Mesendoderm (in vitro differentiated cells): ENCODE data around the gene TACC3.

ENCODE experiments used
- DNase-seq: peaks from one replicate; pipeline ENCODE4 v3.0.0; 2013
- H2AK5ac ChIP-seq: 2 replicates; pipeline ENCODE4 v1.6.1; 2013; ENCODE audit warnings: low read length, inconsistent platforms
- H2BK120ac ChIP-seq: 2 replicates; pipeline ENCODE4 v1.6.1; 2013; ENCODE audit warnings: low read depth, mild to moderate bottlenecking, low read length, moderate library complexity, mixed read lengths
- H2BK15ac ChIP-seq: replicated peaks from 2 replicates; pipeline ENCODE4 v1.6.1; 2013; ENCODE audit warnings: low read depth, mild to moderate bottlenecking, moderate library complexity
- H2BK5ac ChIP-seq: 2 replicates; pipeline ENCODE4 v1.6.1; 2013; ENCODE audit warnings: low read length, inconsistent platforms
- H3K18ac ChIP-seq: 2 replicates; pipeline ENCODE4 v1.6.1; 2013; ENCODE audit warnings: mild to moderate bottlenecking, low read length, mixed read lengths
- H3K23ac ChIP-seq: one replicate; pipeline ENCODE4 v1.6.1; 2013; ENCODE audit warnings: low read length
- H3K27ac ChIP-seq: 2 replicates; pipeline ENCODE4 v1.5.1; 2013; ENCODE audit warnings: low read depth, mild to moderate bottlenecking, inconsistent platforms, low read length, moderate library complexity
- H3K27me3 ChIP-seq: 2 replicates; pipeline ENCODE4 v1.6.1; 2013; ENCODE audit warnings: low read length, control low read depth, mild to moderate bottlenecking, inconsistent platforms; ENCODE audit not compliant: insufficient read depth, poor library complexity
- H3K36me3 ChIP-seq: 2 replicates; pipeline ENCODE4 v1.6.1; 2013; ENCODE audit warnings: low read length, inconsistent platforms; ENCODE audit not compliant: control insufficient read depth, insufficient read depth
- H3K4ac ChIP-seq: one replicate; pipeline ENCODE4 v1.6.1; 2013; ENCODE audit warnings: low read depth, mild to moderate bottlenecking, low read length, moderate library complexity
- H3K4me1 ChIP-seq: 2 replicates; pipeline ENCODE4 v1.6.1; 2013; ENCODE audit warnings: low read depth, low read length, inconsistent platforms; ENCODE audit not compliant: control insufficient read depth
- H3K4me2 ChIP-seq: 2 replicates; pipeline ENCODE4 v1.6.1; 2013; ENCODE audit warnings: low read length
- H3K4me3 ChIP-seq: 2 replicates; pipeline ENCODE4 v1.5.1; 2013; ENCODE audit warnings: mild to moderate bottlenecking, low read length
- H3K56ac ChIP-seq: one replicate; pipeline ENCODE4 v1.6.1; 2013; ENCODE audit warnings: low read length
- H3K79me1 ChIP-seq: 2 replicates; pipeline ENCODE4 v1.6.1; 2013; ENCODE audit warnings: low read length, inconsistent platforms
- H3K79me2 ChIP-seq: 2 replicates; pipeline ENCODE4 v1.6.1; 2013; ENCODE audit warnings: mild to moderate bottlenecking, low read length; ENCODE audit not compliant: control insufficient read depth, insufficient read depth
- H3K9ac ChIP-seq: 2 replicates; pipeline ENCODE4 v1.6.1; 2013; ENCODE audit warnings: low read length, inconsistent platforms
- H4K5ac ChIP-seq: one replicate; pipeline ENCODE4 v1.6.1; 2013; ENCODE audit warnings: low read length
- H4K8ac ChIP-seq: one replicate; pipeline ENCODE4 v1.6.1; 2013; ENCODE audit warnings: low read depth, mild to moderate bottlenecking, control low read depth, low read length, moderate library complexity
- WGBS: extraction: QIAGEN DNeasy Blood & Tissue Kit; methylation state at CpG from one replicate; pipeline ENCODE4 v1.1.7; 2013; ENCODE audit warnings: low lambda C conversion rate, missing lambda C conversion rate; ENCODE audit not compliant: insufficient coverage; ENCODE audit errors: extremely low coverage; 5-methylcytosine and 5-hydroxymethylcytosine counted together

Gene TACC3

GRCh38 chr4:1708581-1708980, 12.7 kb upstream of the TACC3 start:
- Histone ChIP-seq H3K4ac (no peak overlapping the region), H2BK120ac (no peak overlapping the region), H2BK15ac (no peak overlapping the region), H4K5ac (no peak overlapping the region), H3K18ac (no peak overlapping the region), H3K9ac (no peak overlapping the region), H3K4me2 (no peak overlapping the region), H2AK5ac (no peak overlapping the region), H3K36me3 (peaks cover 4% of the 10 kb centered on the region), H3K27me3 (no peaks in the 10 kb centered on the region), H3K23ac (no peak overlapping the region), H3K56ac (no peak overlapping the region), H4K8ac (no peak overlapping the region), H3K79me1 (peaks cover 24% of the 10 kb centered on the region), H2BK5ac (no peak overlapping the region), H3K27ac (no peak overlapping the region), H3K4me1 (no peaks in the 10 kb centered on the region), H3K79me2 (peaks cover 43% of the 10 kb centered on the region), H3K4me3 (no peak overlapping the region)
- no CpG with 5 or more reads among the region's 1 CpG for WGBS
- DNase-seq: no peak

GRCh38 chr4:1711055-1711570, 10.2 kb upstream of the TACC3 start:
- H3K23ac ChIP-seq: peak overlapping the region; percentile 80
- no peak overlapping the region for H3K27ac ChIP-seq

DNA sequence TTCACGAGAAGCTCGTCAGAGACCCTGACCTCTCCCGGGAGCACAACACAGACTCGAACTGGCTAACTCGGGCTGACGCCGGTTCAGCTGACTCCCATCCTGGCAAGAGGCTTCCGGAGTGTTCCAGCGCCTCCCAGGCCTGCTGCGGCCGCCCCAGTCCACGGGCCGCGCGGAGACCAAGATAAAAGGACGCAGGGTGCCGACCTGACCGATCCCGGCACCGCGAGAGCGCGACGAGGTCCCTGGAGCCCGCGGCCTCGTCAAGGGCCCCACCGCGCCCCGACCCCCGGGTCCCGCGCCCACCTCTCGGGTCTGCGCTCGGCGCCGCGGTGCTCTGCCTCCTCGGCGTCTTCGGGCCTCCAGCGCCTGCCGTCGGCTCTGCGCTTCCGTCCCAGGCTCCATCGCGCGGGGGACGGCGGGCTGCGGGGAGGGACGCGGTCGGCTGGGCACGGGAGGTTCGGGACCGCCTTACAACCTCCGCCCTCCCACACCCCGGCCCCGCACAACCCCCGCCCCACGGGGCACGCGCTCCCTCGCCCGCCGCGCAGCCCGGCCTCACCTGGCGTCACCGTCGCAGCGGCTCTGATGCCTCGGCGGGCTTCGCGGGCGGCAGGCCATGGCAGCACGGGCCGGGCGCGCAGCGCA, 9.6 kb upstream of the TACC3 start:
- Histone ChIP-seq H3K9ac (peak overlapping the region; percentile 95), H3K79me1 (peaks cover 11% of the 10 kb centered on the region), H3K79me2 (peaks cover 26% of the 10 kb centered on the region), H3K23ac (peak overlapping the region; percentile 80), H3K4me3 (peak overlapping the region; percentile 96), H2AK5ac (peak overlapping the region; percentile 27), H2BK5ac (no peak overlapping the region), H4K8ac (no peak overlapping the region), H3K4me1 (no peaks in the 10 kb centered on the region), H3K4me2 (peak overlapping the region; percentile 90), H3K4ac (peak overlapping the region; percentile 43), H2BK120ac (peak overlapping the region; percentile 37), H3K56ac (peak overlapping the region; percentile 98), H2BK15ac (no peak overlapping the region), H4K5ac (no peak overlapping the region), H3K27ac (peak overlapping the region; percentile 95), H3K27me3 (no peaks in the 10 kb centered on the region), H3K36me3 (no peaks in the 10 kb centered on the region), H3K18ac (peak overlapping the region; percentile 73)
- no CpG with 5 or more reads among the region's 85 CpGs for WGBS
- peak; percentile 54 for DNase-seq

More at GRCh38 chr4:1711055-1711570, 10.2 kb upstream of the TACC3 start:
- H3K56ac ChIP-seq: peak overlapping the region; percentile 98
- DNase-seq: no peak
- no peaks in the 10 kb centered on the region for H3K27me3 ChIP-seq
- H3K79me1 ChIP-seq: peaks cover 13% of the 10 kb centered on the region
- no peak overlapping the region for H2BK5ac ChIP-seq
- H3K18ac ChIP-seq: no peak overlapping the region
- peak overlapping the region; percentile 27 for H2AK5ac ChIP-seq
- peaks cover 3% of the 10 kb centered on the region for H3K36me3 ChIP-seq
- H4K5ac ChIP-seq: no peak overlapping the region
- no CpG with 5 or more reads among the region's 22 CpGs for WGBS
- peak overlapping the region; percentile 90 for H3K4me2 ChIP-seq
- H4K8ac ChIP-seq: no peak overlapping the region
- no peaks in the 10 kb centered on the region for H3K4me1 ChIP-seq
- no peak overlapping the region for H2BK15ac ChIP-seq
- peak overlapping the region; percentile 96 for H3K4me3 ChIP-seq
- H3K4ac ChIP-seq: no peak overlapping the region
- peak overlapping the region; percentile 95 for H3K9ac ChIP-seq
- H2BK120ac ChIP-seq: no peak overlapping the region
- H3K79me2 ChIP-seq: peaks cover 30% of the 10 kb centered on the region

GRCh38 chr4:1712216-1713002, 8.9 kb upstream of the TACC3 start, which contains the start of gene SLBP:
Gene SLBP (minus strand): TSS chr4:1712319. CDS start chr4:1712188, 131 bp downstream.
- Histone ChIP-seq H3K23ac (peak within 1 kb of the TSS; percentile 82), H3K18ac (peak within 1 kb of the TSS; percentile 92), H2BK5ac (peak within 1 kb of the TSS; percentile 75), H2BK15ac (no peak within 1 kb of the TSS), H4K5ac (no peak within 1 kb of the TSS), H3K4me2 (peak within 1 kb of the TSS; percentile 98), H3K56ac (peak within 1 kb of the TSS; percentile 98), H3K9ac (peak within 1 kb of the TSS; percentile 95), H3K79me2 (peaks cover 26% of the 10 kb centered on the region), H3K4me1 (no peaks in the 10 kb centered on the region), H2AK5ac (peak within 1 kb of the TSS; percentile 27), H3K27ac (peak within 1 kb of the TSS; percentile 95), H3K27me3 (no peaks in the 10 kb centered on the region), H4K8ac (no peak within 1 kb of the TSS), H3K79me1 (peaks cover 11% of the 10 kb centered on the region), H3K4ac (peak within 1 kb of the TSS; percentile 94), H3K36me3 (no peaks in the 10 kb centered on the region), H2BK120ac (peak within 1 kb of the TSS; percentile 37), H3K4me3 (peak within 1 kb of the TSS; percentile 96)
- no CpG with 5 or more reads among the region's 98 CpGs for WGBS
- DNase-seq: peak; percentile 96

DNA sequence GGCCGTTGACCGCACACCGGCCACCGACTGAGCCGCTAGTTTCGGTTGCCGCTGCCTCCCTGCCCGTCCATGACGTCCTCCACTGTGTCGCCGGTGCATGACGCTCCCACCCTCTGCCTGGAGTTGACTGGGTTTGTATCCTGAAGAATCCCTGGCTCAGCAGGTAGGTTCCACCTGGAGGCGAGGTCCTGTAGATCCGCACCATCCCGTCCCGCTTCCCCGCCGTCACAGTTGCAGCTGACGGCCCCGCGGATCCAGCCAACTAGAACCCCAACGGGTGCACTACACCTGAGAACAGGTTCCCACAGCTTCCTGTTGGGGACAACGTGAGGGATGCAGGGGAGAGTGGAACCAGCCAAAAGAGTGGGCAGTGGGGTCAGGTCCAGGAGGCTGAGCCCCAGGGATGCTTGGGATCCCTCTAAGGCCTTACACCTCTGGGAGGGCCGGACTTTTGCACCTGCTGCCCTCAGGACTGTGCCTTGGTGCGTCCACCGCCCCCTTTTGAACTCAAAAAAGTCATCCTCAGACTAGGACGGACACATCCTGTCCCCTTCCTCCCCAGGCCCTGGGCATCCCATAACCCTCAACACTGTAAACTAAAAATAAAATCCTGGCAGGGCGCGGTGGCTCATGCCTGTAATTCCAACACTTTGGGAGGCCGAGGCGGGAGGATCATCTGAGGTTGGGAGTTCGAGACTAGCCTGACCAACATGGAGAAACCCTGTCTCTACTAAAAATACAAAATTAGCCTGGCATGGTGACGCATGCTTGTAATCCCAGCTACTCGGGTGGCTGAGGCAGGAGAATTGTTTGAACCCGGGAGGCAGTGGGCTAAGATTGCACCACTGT, 8.1 kb upstream of the TACC3 start:
- Histone ChIP-seq H3K9ac (peak overlapping the region; percentile 75), H4K5ac (no peak overlapping the region), H3K36me3 (peaks cover 2% of the 10 kb centered on the region), H2BK15ac (no peak overlapping the region), H3K4me3 (peak overlapping the region; percentile 80), H3K27me3 (no peaks in the 10 kb centered on the region), H3K27ac (no peak overlapping the region), H3K23ac (peak overlapping the region; percentile 82), H3K4me2 (peak overlapping the region; percentile 98), H3K56ac (peak overlapping the region; percentile 94), H3K79me1 (peaks cover 15% of the 10 kb centered on the region), H4K8ac (no peak overlapping the region), H2BK5ac (no peak overlapping the region), H2BK120ac (no peak overlapping the region), H3K4me1 (no peaks in the 10 kb centered on the region), H3K79me2 (peaks cover 25% of the 10 kb centered on the region), H3K4ac (no peak overlapping the region), H3K18ac (no peak overlapping the region), H2AK5ac (no peak overlapping the region)
- peak; percentile 76 for DNase-seq
- WGBS: no CpG with 5 or more reads among the region's 35 CpGs
